CD14-positive monocyte (primary cell): ENCODE data around the gene ST8SIA6. TPM values are rescaled to one million over a fixed set of nuclear protein-coding genes. Genes with fewer than 3 reads are reported as not detected.

Source experiments
- DNase-seq, 3 donors: peaks; one replicate each; pipeline ENCODE4 v3.0.0-alpha.2; 2011 to 2022
- H2AFZ ChIP-seq: 2 replicates; pipeline ENCODE4 v1.6.0; 2012; ENCODE audit warnings: mild to moderate bottlenecking, low read depth, low read length, inconsistent platforms; ENCODE audit not compliant: insufficient read depth, poor library complexity, severe bottlenecking
- H3K27ac ChIP-seq, 2 donors: 1 replicate in 1 of 2; 2 replicates in 1 of 2; pipeline ENCODE4 v1.5.1; 2012 to 2013; ENCODE audit warnings: low read length in 2 of 2, control low read depth in 1 of 2, inconsistent platforms in 1 of 2, low read depth in 1 of 2, mild to moderate bottlenecking in 1 of 2
- H3K27me3 ChIP-seq, 2 donors: one replicate each; pipeline versions ENCODE4 v1.6.0 to v1.6.1; 2011 to 2013; ENCODE audit warnings: low read length in 2 of 2; ENCODE audit not compliant: control insufficient read depth in 2 of 2, insufficient read depth in 2 of 2
- H3K36me3 ChIP-seq, 2 donors: replicated peaks in 1 of 2; 1 replicate in 1 of 2; 2 replicates in 1 of 2; pipeline versions ENCODE4 v1.5.1 to v1.6.1; 2012 to 2013; ENCODE audit warnings: low read length in 2 of 2, control low read depth in 1 of 2, inconsistent platforms in 1 of 2, mild to moderate bottlenecking in 1 of 2; ENCODE audit not compliant: insufficient read depth in 2 of 2, control insufficient read depth in 1 of 2
- H3K4me1 ChIP-seq, 2 donors: 1 replicate in 1 of 2; 2 replicates in 1 of 2; pipeline versions ENCODE4 v1.5.1 to v1.6.1; 2012 to 2013; ENCODE audit warnings: low read length in 2 of 2, control low read depth in 1 of 2, inconsistent platforms in 1 of 2, mild to moderate bottlenecking in 1 of 2, moderate library complexity in 1 of 2; ENCODE audit not compliant: insufficient read depth in 2 of 2, control insufficient read depth in 1 of 2
- H3K4me2 ChIP-seq: replicated peaks from 2 replicates; pipeline ENCODE3; 2012; ENCODE audit warnings: low read length, moderate library complexity, mild to moderate bottlenecking; ENCODE audit not compliant: poor library complexity, severe bottlenecking; ENCODE audit errors: extremely low read depth
- H3K4me3 ChIP-seq, 3 experiments: fragments of 200-600 bp in 1 of 3; sonication (generic) in 1 of 3; replicated peaks in 1 of 3; 1 replicate in 2 of 3; 2 replicates in 1 of 3; pipeline ENCODE4 v1.5.1; 2011 to 2013; ENCODE audit warnings: low read length in 3 of 3, mild to moderate bottlenecking in 3 of 3, control low read depth in 2 of 3, low read depth in 2 of 3, inconsistent platforms in 1 of 3, moderate library complexity in 1 of 3
- H3K79me2 ChIP-seq: 2 replicates; pipeline ENCODE4 v1.6.0; 2012; ENCODE audit warnings: mild to moderate bottlenecking, control low read depth, inconsistent platforms, low read length, moderate library complexity; ENCODE audit not compliant: insufficient read depth
- H3K9ac ChIP-seq: 2 replicates; pipeline ENCODE4 v1.6.0; 2017; ENCODE audit warnings: low read length, mild to moderate bottlenecking; ENCODE audit not compliant: insufficient read depth, poor library complexity, severe bottlenecking
- H3K9me3 ChIP-seq, 2 donors: replicated peaks in 1 of 2; 1 replicate in 1 of 2; 2 replicates in 1 of 2; pipeline versions ENCODE4 v1.5.1 to v1.6.1; 2012 to 2013; ENCODE audit warnings: low read length in 2 of 2, control low read depth in 1 of 2; ENCODE audit not compliant: control insufficient read depth in 1 of 2, insufficient read depth in 1 of 2
- H4K20me1 ChIP-seq: 2 replicates; pipeline ENCODE4 v1.6.0; 2012; ENCODE audit warnings: mild to moderate bottlenecking, low read length, control low read depth, moderate library complexity; ENCODE audit not compliant: insufficient read depth
- H3K27ac Mint-ChIP-seq, 7 donors: one replicate each; pipeline ENCODE4 v1.8.0; 2020; ENCODE audit warnings: mild to moderate bottlenecking in 7 of 7, mixed read lengths in 7 of 7, moderate library complexity in 6 of 7, inconsistent platforms in 2 of 7
- H3K27me3 Mint-ChIP-seq, 3 donors: one replicate each; pipeline ENCODE4 v1.8.0; 2021 to 2022; ENCODE audit warnings: low read depth in 3 of 3, mild to moderate bottlenecking in 3 of 3, mixed read lengths in 3 of 3, moderate library complexity in 3 of 3, inconsistent platforms in 1 of 3
- H3K36me3 Mint-ChIP-seq, 2 donors: one replicate each; pipeline ENCODE4 v1.8.0; 2020; ENCODE audit warnings: mixed read lengths in 2 of 2, inconsistent platforms in 1 of 2, mild to moderate bottlenecking in 1 of 2
- H3K4me1 Mint-ChIP-seq: one replicate; pipeline ENCODE4 v1.8.0; 2020; ENCODE audit warnings: mild to moderate bottlenecking, mixed read lengths
- H3K4me3 Mint-ChIP-seq, 2 donors: one replicate each; pipeline ENCODE4 v1.8.0; 2020; ENCODE audit warnings: mild to moderate bottlenecking in 2 of 2, mixed read lengths in 2 of 2, moderate library complexity in 1 of 2
- H3K9me3 Mint-ChIP-seq, 7 donors: one replicate each; pipeline ENCODE4 v1.8.0; 2020 to 2022; ENCODE audit warnings: mixed read lengths in 7 of 7, mild to moderate bottlenecking in 6 of 7, moderate library complexity in 6 of 7, inconsistent platforms in 2 of 7
- CTCF ChIP-seq: fragments of 200-600 bp; IDR thresholded peaks from one replicate; pipeline ENCODE4 v1.8.0; 2022; ENCODE audit warnings: antibody characterized with exemption, mild to moderate bottlenecking
- WGBS: methylation state at CpG from one replicate; pipeline ENCODE4 v1.1.5; 2013; ENCODE audit warnings: missing lambda C conversion rate; ENCODE audit not compliant: insufficient coverage; 5-methylcytosine and 5-hydroxymethylcytosine counted together
- intact Hi-C, 2 donors: fragments of 100-400 bp; cut with micrococcal nuclease; formaldehyde crosslinking; loops; one replicate each; pipeline versions ENCODE4 v1.15.0 to v1.15.1; 2023
- polyA plus RNA-seq, 3 donors: library from polyadenylated mRNA; depleted of rRNA in 1 of 3; unstranded in 2 of 3; stranded (reverse) in 1 of 3; fragments of 300-500 nt in 2 of 3; fragments of >200 nt in 1 of 3; fragmentation: Illumina TruSeq in 2 of 3; gene quantifications; 1 replicate in 2 of 3; 2 replicates in 1 of 3; pipeline ENCODE4 v1.2.3, GENCODE V29; 2012 to 2021

Gene ST8SIA6
- polyA plus RNA-seq, 3 donors, result 0.11 TPM; not detected in 2

GRCh38 chr10:17453373-17454091, 863 bp downstream of the ST8SIA6 start:
- H2AFZ ChIP-seq, result peak overlapping the region; percentile 85
- H3K4me1 ChIP-seq, result peaks cover 15 to 28% of the 10 kb centered on the region in 2 donors
- H3K4me1 Mint-ChIP-seq, result peaks cover 23% of the 10 kb centered on the region
- H3K9ac ChIP-seq, result peak overlapping the region; percentile 46
- no peaks in the 10 kb centered on the region for H3K36me3 ChIP-seq
- TF ChIP-seq CTCF, result no peak
- 0% methylated on average over 57 of the region's 66 CpGs for WGBS
- H3K27ac ChIP-seq, result no peak overlapping the region
- peaks cover 21 to 28% (median 23%) of the 10 kb centered on the region in 3 donors for H3K27me3 Mint-ChIP-seq
- peak overlapping the region; percentile 28 to 78 (median 33) for H3K4me3 ChIP-seq
- H3K27ac Mint-ChIP-seq, result peak overlapping the region in 2 of 7 donors; percentile 25 to 48
- peak; percentile 15 to 26 (median 15) for DNase-seq
- intact Hi-C loops, result no loop called here
- peak overlapping the region; percentile 96 for H3K4me2 ChIP-seq
- no peaks in the 10 kb centered on the region for H3K79me2 ChIP-seq
- H3K4me3 Mint-ChIP-seq, result peak overlapping the region; percentile 84 to 95
- peaks cover 7 to 20% (median 16%) of the 10 kb centered on the region in 7 donors for H3K9me3 Mint-ChIP-seq
- peaks cover 11 to 26% of the 10 kb centered on the region in 2 donors for H3K27me3 ChIP-seq
- peaks cover 4 to 8% of the 10 kb centered on the region in 2 donors for H3K9me3 ChIP-seq
- H3K36me3 Mint-ChIP-seq, result peaks cover 11% of the 10 kb centered on the region in 2 donors
- H4K20me1 ChIP-seq, result no peaks in the 10 kb centered on the region

GRCh38 chr10:17453035-17453372, 1.4 kb downstream of the ST8SIA6 start:
- Histone ChIP-seq H3K79me2 (no peaks in the 10 kb centered on the region), H2AFZ (peak overlapping the region; percentile 85), H4K20me1 (no peaks in the 10 kb centered on the region), H3K4me3 (peak overlapping the region in 1 of 3 experiments; percentile 78), H3K36me3 (no peaks in the 10 kb centered on the region), H3K4me1 (peaks cover 15 to 28% of the 10 kb centered on the region in 2 donors), H3K27ac (no peak overlapping the region), H3K9ac (peak overlapping the region; percentile 46), H3K9me3 (peaks cover 9 to 12% of the 10 kb centered on the region in 2 donors), H3K4me2 (peak overlapping the region; percentile 96), H3K27me3 (peaks cover 11 to 26% of the 10 kb centered on the region in 2 donors)
- no peak for DNase-seq
- TF ChIP-seq CTCF, result no peak
- H3K27ac Mint-ChIP-seq, result no peak overlapping the region
- intact Hi-C loops, result no loop called here
- peaks cover 11 to 16% of the 10 kb centered on the region in 2 donors for H3K36me3 Mint-ChIP-seq
- peaks cover 23% of the 10 kb centered on the region for H3K4me1 Mint-ChIP-seq
- H3K27me3 Mint-ChIP-seq, result peaks cover 21 to 28% (median 23%) of the 10 kb centered on the region in 3 donors
- H3K9me3 Mint-ChIP-seq, result peaks cover 13 to 26% (median 21%) of the 10 kb centered on the region in 7 donors
- 8% methylated on average over 2 of the region's 7 CpGs for WGBS
- peak overlapping the region; percentile 84 to 95 for H3K4me3 Mint-ChIP-seq
